ENCODE data around the gene ANO8. TPM values are rescaled to one million over a fixed set of nuclear protein-coding genes. Genes with fewer than 3 reads are reported as not detected.

The ANO8 gene
- total RNA-seq, 4 donors from 2014 or later = 5.0 to 10.9 (median 5.9) TPM

GRCh38 chr19:17324357-17325114 lies 10.1 kb downstream of the ANO8 start:
- 95% methylated on average over 9 to 16 of the region's 28 CpGs for WGBS, 2 donors
- H3K4me3 ChIP-seq (replicated peaks in 1 of 3) = no peak overlapping the region
- no peak for TF ChIP-seq CTCF (IDR thresholded peaks at IDR 0.05)
- intact Hi-C loops (cut with DNase I) = no loop called here
- peaks cover 11 to 23% of the 10 kb centered on the region in 2 donors for H3K36me3 ChIP-seq
- no peaks in the 10 kb centered on the region for H3K9me3 ChIP-seq
- H3K27ac ChIP-seq = no peak overlapping the region
- DNase-seq = no peak
- peaks cover 10 to 22% of the 10 kb centered on the region in 2 donors for H3K4me1 ChIP-seq
- no peaks in the 10 kb centered on the region for H3K27me3 ChIP-seq

GRCh38 chr19:17323964-17324332 lies 10.7 kb downstream of the ANO8 start:
- TF ChIP-seq POLR2A (IDR thresholded peaks at IDR 0.05) (no peak), CTCF (IDR thresholded peaks at IDR 0.05) (no peak)
- intact Hi-C loops (cut with DNase I) = no loop called here
- Histone ChIP-seq H3K4me3 (replicated peaks in 1 of 3) (no peak overlapping the region), H3K36me3 (peaks cover 15 to 29% of the 10 kb centered on the region in 2 donors), H3K27me3 (no peaks in the 10 kb centered on the region), H3K9me3 (no peaks in the 10 kb centered on the region), H3K4me1 (peaks cover 8 to 18% of the 10 kb centered on the region in 2 donors), H3K27ac (no peak overlapping the region)
- WGBS, 2 donors = 50 to 80% methylated on average over 1 of the region's 7 CpGs
- DNase-seq = no peak

GRCh38 chr19:17323300-17323963 lies 11.2 kb downstream of the ANO8 start:
- H3K4me3 ChIP-seq (replicated peaks in 1 of 3) = no peak overlapping the region
- DNase-seq = no peak
- no peaks in the 10 kb centered on the region for H3K27me3 ChIP-seq
- H3K4me1 ChIP-seq = peaks cover 6 to 13% of the 10 kb centered on the region in 2 donors
- H3K36me3 ChIP-seq = peaks cover 15 to 30% of the 10 kb centered on the region in 2 donors
- intact Hi-C loops (cut with DNase I) = no loop called here
- WGBS, 2 donors = 61 to 72% methylated on average over 32 to 40 of the region's 56 CpGs
- H3K27ac ChIP-seq = no peak overlapping the region
- TF ChIP-seq POLR2A (IDR thresholded peaks at IDR 0.05) = no peak
- no peak for TF ChIP-seq CTCF (IDR thresholded peaks at IDR 0.05)
- H3K9me3 ChIP-seq = no peaks in the 10 kb centered on the region

GRCh38 chr19:17322854-17323253 lies 11.8 kb downstream of the ANO8 start:
- intact Hi-C loops (cut with DNase I) = no loop called here
- no peak overlapping the region for H3K4me3 ChIP-seq (replicated peaks in 1 of 3)
- peaks cover under 1 to 7% of the 10 kb centered on the region in 2 donors for H3K4me1 ChIP-seq
- peaks cover 15 to 30% of the 10 kb centered on the region in 2 donors for H3K36me3 ChIP-seq
- H3K27me3 ChIP-seq = no peaks in the 10 kb centered on the region
- no peak for DNase-seq
- WGBS, 2 donors = 71 to 79% methylated on average over 5 to 8 of the region's 10 CpGs
- H3K27ac ChIP-seq = no peak overlapping the region
- H3K9me3 ChIP-seq = no peaks in the 10 kb centered on the region
- TF ChIP-seq CTCF (IDR thresholded peaks at IDR 0.05) (no peak), POLR2A (IDR thresholded peaks at IDR 0.05) (no peak)
